SK-N-MC (cell line): ENCODE results near the gene TRHDE.

Source experiments
- DNase-seq: peaks from one replicate; pipeline ENCODE4 v3.0.0-alpha.2; 2011; ENCODE audit warnings: low read depth, low spot score
- H3K27ac ChIP-seq: fragments of 200-600 bp; sonication (generic); 2 replicates; pipeline ENCODE4 v1.5.1; 2016; ENCODE audit warnings: mixed run types
- H3K36me3 ChIP-seq: fragments of 200-600 bp; sonication (generic); 2 replicates; pipeline ENCODE4 v1.6.1; 2017; ENCODE audit warnings: antibody characterized with exemption, low read length, mixed read lengths; ENCODE audit not compliant: insufficient read depth
- H3K4me3 ChIP-seq: fragments of 200-600 bp; sonication (generic); 2 replicates; pipeline ENCODE4 v1.5.1; 2016
- H3K9ac ChIP-seq: fragments of 200-600 bp; sonication (generic); 2 replicates; pipeline ENCODE4 v1.8.0; 2017; ENCODE audit warnings: mixed run types, mixed read lengths; ENCODE audit not compliant: insufficient read length
- H3K9me3 ChIP-seq: fragments of 200-600 bp; sonication (generic); 2 replicates; pipeline ENCODE4 v1.6.1; 2017; ENCODE audit warnings: low read depth, mild to moderate bottlenecking, antibody characterized with exemption, low read length, moderate library complexity, mixed read lengths
- EZH2 ChIP-seq: fragments of 200-600 bp; sonication (generic); IDR thresholded peaks from one replicate; pipeline ENCODE4 v1.6.1; 2017; ENCODE audit warnings: antibody characterized with exemption
- FOXP2 ChIP-seq: optimal IDR thresholded peaks from 2 replicates; pipeline ENCODE3; 2011; ENCODE audit warnings: mild to moderate bottlenecking, moderate library complexity; ENCODE audit not compliant: insufficient read depth; ENCODE audit errors: extremely low read length, control extremely low read depth
- POLR2AphosphoS5 ChIP-seq: IDR thresholded peaks from 2 replicates; pipeline ENCODE4 v1.6.1; 2012; ENCODE audit warnings: mild to moderate bottlenecking, low read depth, low read length, borderline replicate concordance

TRHDE gene

DNA sequence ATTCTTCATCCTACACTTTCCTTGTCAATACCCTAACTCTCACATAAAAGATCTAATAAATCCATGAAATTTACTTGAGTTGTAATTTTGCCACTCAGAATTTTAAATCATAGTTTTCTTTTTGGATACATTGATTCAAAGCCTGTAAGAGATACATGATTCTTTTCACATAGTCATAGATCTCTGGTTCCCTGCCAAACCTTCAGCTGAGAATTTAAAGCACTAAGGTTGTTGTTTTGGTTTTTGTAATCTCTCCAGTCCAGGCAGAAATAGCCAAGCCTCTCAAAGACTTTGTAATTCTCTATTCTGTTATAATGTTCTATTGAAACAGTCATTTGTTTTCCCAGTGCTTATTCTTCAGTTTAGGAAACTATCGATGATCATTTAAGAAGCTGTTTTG is 273.9 kb downstream of the TRHDE start:
- Histone ChIP-seq H3K4me3 (no peak overlapping the region), H3K9ac (no peak overlapping the region), H3K36me3 (no peaks in the 10 kb centered on the region), H3K27ac (no peak overlapping the region), H3K9me3 (no peaks in the 10 kb centered on the region)
- TF ChIP-seq POLR2AphosphoS5 (no peak), FOXP2 (no peak)
- no peak for DNase-seq

- no peak for DNase-seq
- Histone ChIP-seq H3K36me3 (no peaks in the 10 kb centered on the region), H3K9ac (no peak overlapping the region), H3K27ac (no peak overlapping the region), H3K9me3 (no peaks in the 10 kb centered on the region), H3K4me3 (no peak overlapping the region)
- TF ChIP-seq EZH2 (no peak), FOXP2 (no peak), POLR2AphosphoS5 (no peak)
These were observed 275.4 kb downstream of the TRHDE start for GRCh38 chr12:72547573-72547972.

DNA sequence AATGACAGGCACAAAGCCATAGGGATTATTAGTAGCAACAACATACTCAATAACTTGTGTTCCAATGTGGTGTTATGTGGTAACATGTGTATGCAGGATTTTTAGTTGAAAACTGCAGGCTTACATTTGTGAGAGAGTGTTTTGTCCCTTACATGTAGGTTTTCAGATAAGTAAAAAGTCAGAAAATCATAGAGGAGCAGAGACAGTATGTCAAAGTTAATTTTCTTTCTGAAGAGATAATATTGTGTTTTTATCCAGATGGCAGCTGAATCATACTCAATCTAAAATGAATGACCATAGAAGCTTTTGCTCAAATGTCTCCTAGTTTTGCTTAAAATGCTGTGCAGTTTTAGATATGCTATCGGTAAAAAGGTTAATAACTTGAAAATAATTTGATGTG is 277.0 kb downstream of the TRHDE start:
- DNase-seq = no peak
- H3K4me3 ChIP-seq = no peak overlapping the region
- H3K27ac ChIP-seq = no peak overlapping the region
- TF ChIP-seq POLR2AphosphoS5 (no peak), EZH2 (no peak), FOXP2 (no peak)
- no peak overlapping the region for H3K9ac ChIP-seq
- no peaks in the 10 kb centered on the region for H3K9me3 ChIP-seq
- no peaks in the 10 kb centered on the region for H3K36me3 ChIP-seq

DNA sequence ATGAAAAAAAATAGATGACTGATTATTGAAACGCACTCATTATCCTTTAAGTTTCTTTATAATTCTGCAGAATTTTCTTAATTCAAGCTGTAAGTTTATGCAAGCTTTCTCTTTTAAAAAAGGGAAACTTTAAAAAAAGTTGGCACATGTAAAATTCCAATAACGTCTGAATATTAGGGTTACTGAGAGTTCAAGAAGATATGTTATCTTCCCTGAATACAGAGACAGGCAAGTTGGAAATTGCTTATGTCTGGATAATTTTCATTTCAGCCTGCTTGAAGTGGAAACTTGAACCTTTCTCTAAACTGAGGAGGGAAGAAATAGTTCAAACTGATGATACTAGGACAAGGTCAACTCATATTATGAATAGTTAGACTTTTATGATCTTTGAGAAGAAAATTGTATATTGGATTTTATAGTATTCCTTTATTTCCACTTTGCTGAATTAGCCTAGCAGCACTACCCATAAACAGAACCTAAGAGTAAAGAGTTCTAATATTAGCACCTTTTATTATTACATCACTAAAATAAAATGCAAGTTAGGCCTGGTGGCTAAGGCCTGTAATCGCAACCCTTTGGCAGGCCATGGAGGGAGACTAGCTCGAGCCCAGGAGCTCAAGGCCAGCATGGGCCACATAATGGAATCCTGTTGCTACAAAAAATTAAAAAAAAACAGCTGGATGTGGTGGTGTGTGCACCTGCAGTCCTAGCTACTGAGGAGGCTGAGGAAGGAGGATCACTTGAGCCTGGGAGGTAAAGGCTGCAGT is 288.0 kb downstream of the TRHDE start:
- no peaks in the 10 kb centered on the region; the same call in 1 of the 2 replicates for H3K9me3 ChIP-seq
- H3K27ac ChIP-seq = no peak overlapping the region
- TF ChIP-seq FOXP2 = no peak
- TF ChIP-seq EZH2 = no peak
- TF ChIP-seq POLR2AphosphoS5 = no peak
- no peak overlapping the region for H3K9ac ChIP-seq
- DNase-seq = no peak
- no peak overlapping the region for H3K4me3 ChIP-seq
- H3K36me3 ChIP-seq = peaks cover 3% of the 10 kb centered on the region; the same call in 1 of the 2 replicates

DNA sequence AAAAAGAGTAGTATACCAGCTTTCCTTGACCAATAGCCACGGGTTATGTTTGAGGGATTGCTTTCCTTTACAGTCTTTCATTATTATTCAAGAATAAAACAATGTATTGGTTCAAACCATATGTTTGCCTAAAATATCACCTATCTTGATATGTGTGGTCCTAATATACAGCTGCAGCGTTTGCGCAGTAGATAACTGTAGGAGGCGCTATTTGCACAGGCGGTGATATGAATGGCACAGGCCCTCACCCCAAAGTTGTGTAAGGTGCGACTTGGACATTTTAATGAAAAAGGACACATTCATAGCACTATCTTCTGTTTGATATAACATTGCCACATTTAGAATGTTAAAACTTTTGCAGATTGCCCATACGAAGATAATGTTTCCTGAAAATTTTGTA is 298.4 kb downstream of the TRHDE start:
- Histone ChIP-seq H3K4me3 (no peak overlapping the region), H3K36me3 (no peaks in the 10 kb centered on the region), H3K9me3 (no peaks in the 10 kb centered on the region), H3K9ac (no peak overlapping the region), H3K27ac (no peak overlapping the region)
- no peak for DNase-seq
- no peak for TF ChIP-seq POLR2AphosphoS5
- TF ChIP-seq EZH2 = no peak
- TF ChIP-seq FOXP2 = no peak

DNA sequence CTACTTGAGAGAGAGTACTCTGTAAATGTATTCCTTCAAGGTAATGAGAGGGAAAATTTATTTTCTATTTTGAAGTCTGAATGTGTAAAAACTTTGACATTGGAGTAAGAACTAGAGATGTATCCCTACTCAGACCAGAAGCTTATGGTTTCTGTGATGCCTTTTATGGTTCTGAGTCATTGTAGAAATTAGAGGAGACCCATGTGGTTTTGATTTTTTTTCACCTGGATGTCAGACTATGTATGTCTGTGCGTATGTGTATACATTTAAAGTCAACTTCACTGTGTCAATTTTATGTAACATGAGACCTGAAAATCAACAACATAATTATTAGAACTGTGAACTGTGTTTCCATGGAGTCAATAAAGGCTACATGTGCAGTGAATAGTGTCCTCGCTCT is 302.0 kb downstream of the TRHDE start:
- Histone ChIP-seq H3K9ac (no peak overlapping the region), H3K27ac (no peak overlapping the region), H3K9me3 (no peaks in the 10 kb centered on the region), H3K36me3 (no peaks in the 10 kb centered on the region), H3K4me3 (no peak overlapping the region)
- no peak for DNase-seq
- TF ChIP-seq EZH2 (no peak), FOXP2 (no peak), POLR2AphosphoS5 (no peak)

DNA sequence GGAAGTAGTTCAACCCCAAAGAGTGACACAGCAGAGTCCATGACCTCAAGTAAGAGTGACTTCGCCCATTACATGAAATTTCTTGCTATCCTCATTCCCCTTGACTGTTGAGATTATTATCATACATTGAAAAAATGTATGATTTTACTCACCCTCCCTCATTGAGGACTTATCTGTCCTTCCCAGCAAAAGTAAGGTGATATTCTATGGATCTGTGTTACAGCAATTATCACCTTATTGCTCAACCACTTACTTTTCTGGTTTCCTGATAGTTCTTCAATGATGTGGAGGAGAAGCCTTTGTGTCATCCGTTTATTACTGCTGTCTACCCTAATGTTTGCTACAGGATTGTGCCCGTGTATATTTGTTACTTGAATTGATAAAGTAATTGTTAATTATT is 306.2 kb downstream of the TRHDE start:
- Histone ChIP-seq H3K27ac (no peak overlapping the region), H3K4me3 (no peak overlapping the region)
- no peak for DNase-seq

DNA sequence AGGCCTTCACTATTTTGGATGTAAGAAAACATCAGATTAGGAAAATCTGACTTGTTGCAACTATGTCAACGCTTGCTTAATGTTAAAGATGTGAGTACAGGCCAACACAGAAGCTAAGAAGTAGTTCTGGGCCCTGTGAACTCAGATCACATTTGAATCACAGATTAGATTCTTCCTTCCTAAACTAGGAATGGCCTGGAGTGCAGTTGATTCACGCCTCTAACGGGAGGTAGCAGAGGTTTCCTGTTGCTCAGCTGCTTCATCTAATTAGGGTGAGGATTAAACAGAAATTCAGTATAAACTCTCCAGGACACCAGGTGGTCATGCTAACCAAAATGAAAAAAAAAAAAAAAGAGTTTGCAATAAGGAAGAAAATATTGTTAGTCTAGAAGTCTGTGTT is 314.3 kb downstream of the TRHDE start:
- no peak overlapping the region for H3K9ac ChIP-seq
- H3K36me3 ChIP-seq = no peaks in the 10 kb centered on the region; the same call in 1 of the 2 replicates
- no peaks in the 10 kb centered on the region for H3K9me3 ChIP-seq
- DNase-seq = no peak
- H3K4me3 ChIP-seq = no peak overlapping the region
- TF ChIP-seq FOXP2 (no peak), EZH2 (no peak), POLR2AphosphoS5 (no peak)
- no peak overlapping the region for H3K27ac ChIP-seq

More for the DNA sequence above, 306.2 kb downstream of the TRHDE start:
- no peaks in the 10 kb centered on the region for H3K9me3 ChIP-seq
- no peak for TF ChIP-seq POLR2AphosphoS5
- no peak for TF ChIP-seq EZH2
- no peak for TF ChIP-seq FOXP2
- no peaks in the 10 kb centered on the region for H3K36me3 ChIP-seq
- no peak overlapping the region for H3K9ac ChIP-seq

GRCh38 chr12:72602581-72602980 is 330.4 kb downstream of the TRHDE start:
- H3K4me3 ChIP-seq = no peak overlapping the region
- no peak overlapping the region for H3K27ac ChIP-seq
- TF ChIP-seq FOXP2 (no peak), POLR2AphosphoS5 (no peak), EZH2 (no peak)
- no peaks in the 10 kb centered on the region; the same call in 1 of the 2 replicates for H3K36me3 ChIP-seq
- no peak for DNase-seq
- H3K9me3 ChIP-seq = no peaks in the 10 kb centered on the region; the same call in 1 of the 2 replicates
- no peak overlapping the region for H3K9ac ChIP-seq
